Lower lobe of right lung (tissue), 2 donors: ENCODE data around the gene LRP1B. TPM values are rescaled to one million over a fixed set of nuclear protein-coding genes. Genes with fewer than 3 reads are reported as not detected.

Experiments
- ATAC-seq, 2 donors: fragments of 200-7000 bp; cut with Tn5 transposase; one replicate each; pipeline ENCODE4 v1.9.1; 2020 to 2022; ENCODE audit warnings: mild to moderate bottlenecking in 2 of 2, moderate library complexity in 2 of 2
- DNase-seq: peaks from one replicate; pipeline ENCODE4 v3.0.0-alpha.2; 2020
- H3K27ac ChIP-seq: fragments of 200-600 bp; one replicate; pipeline ENCODE4 v1.8.0; 2022
- H3K27me3 ChIP-seq: fragments of 200-600 bp; one replicate; pipeline ENCODE4 v1.8.0; 2022; ENCODE audit warnings: low read depth
- H3K36me3 ChIP-seq: fragments of 200-600 bp; one replicate; pipeline ENCODE4 v1.8.0; 2022; ENCODE audit warnings: mild to moderate bottlenecking
- H3K4me1 ChIP-seq: fragments of 200-600 bp; one replicate; pipeline ENCODE4 v1.8.0; 2022
- H3K4me3 ChIP-seq: fragments of 200-600 bp; one replicate; pipeline ENCODE4 v1.8.0; 2022; ENCODE audit warnings: mild to moderate bottlenecking
- H3K9me3 ChIP-seq: fragments of 200-600 bp; one replicate; pipeline ENCODE4 v1.8.0; 2022
- intact Hi-C: fragments of 100-400 bp; cut with DNase I; formaldehyde crosslinking; loops from one replicate; pipeline ENCODE4 v1.11.0; 2022
- total RNA-seq: library from RNA; stranded (reverse); fragmentation: NEBNext Ultra II Directional; extraction: Animal tissue kit (Norgen Biotek cat#: 25700); gene quantifications from one replicate; pipeline ENCODE4 v1.2.1, GENCODE V29; 2021
- TF ChIP-seq, protein P1 (sequence below): fragments of 200-600 bp; IDR thresholded peaks from one replicate; pipeline ENCODE4 v1.8.0; 2022; ENCODE audit warnings: antibody characterized with exemption, mild to moderate bottlenecking
- donor health status: DM: no; HTN: yes; CAD: no; lungs with severe emphysema.

The LRP1B gene
- total RNA-seq, 1 donor from 2014 or later, result 0.09 TPM

DNA sequence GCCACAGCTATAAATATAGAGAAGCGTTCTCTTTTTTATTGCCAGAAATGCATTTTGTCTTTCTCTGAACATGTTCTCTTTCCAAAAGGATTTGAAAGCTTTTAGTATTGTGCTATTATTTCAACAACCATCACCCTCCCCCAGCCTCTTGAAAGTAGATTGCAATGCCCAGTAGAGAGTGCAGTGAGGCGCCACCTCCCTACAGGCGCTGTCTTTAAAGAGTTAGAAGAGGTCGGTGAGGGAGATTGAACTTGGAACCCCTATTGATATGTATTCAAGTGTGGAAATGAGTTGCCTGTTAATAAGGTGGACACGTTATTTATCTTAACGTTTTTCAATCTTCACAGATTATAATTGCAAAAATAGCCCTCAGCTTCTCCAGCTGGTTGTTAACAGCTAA lies 360.3 kb downstream of the LRP1B start:
- no peaks in the 10 kb centered on the region for H3K27me3 ChIP-seq
- no peak for DNase-seq
- intact Hi-C loops, result no loop called here
- no peaks in the 10 kb centered on the region for H3K9me3 ChIP-seq
- no peak overlapping the region for H3K27ac ChIP-seq
- no peak overlapping the region for H3K4me3 ChIP-seq
- no peaks in the 10 kb centered on the region for H3K4me1 ChIP-seq
- ATAC-seq, result no peak
- no peaks in the 10 kb centered on the region for H3K36me3 ChIP-seq
- TF ChIP-seq, protein P1, sequence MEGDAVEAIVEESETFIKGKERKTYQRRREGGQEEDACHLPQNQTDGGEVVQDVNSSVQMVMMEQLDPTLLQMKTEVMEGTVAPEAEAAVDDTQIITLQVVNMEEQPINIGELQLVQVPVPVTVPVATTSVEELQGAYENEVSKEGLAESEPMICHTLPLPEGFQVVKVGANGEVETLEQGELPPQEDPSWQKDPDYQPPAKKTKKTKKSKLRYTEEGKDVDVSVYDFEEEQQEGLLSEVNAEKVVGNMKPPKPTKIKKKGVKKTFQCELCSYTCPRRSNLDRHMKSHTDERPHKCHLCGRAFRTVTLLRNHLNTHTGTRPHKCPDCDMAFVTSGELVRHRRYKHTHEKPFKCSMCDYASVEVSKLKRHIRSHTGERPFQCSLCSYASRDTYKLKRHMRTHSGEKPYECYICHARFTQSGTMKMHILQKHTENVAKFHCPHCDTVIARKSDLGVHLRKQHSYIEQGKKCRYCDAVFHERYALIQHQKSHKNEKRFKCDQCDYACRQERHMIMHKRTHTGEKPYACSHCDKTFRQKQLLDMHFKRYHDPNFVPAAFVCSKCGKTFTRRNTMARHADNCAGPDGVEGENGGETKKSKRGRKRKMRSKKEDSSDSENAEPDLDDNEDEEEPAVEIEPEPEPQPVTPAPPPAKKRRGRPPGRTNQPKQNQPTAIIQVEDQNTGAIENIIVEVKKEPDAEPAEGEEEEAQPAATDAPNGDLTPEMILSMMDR, result no peak

DNA sequence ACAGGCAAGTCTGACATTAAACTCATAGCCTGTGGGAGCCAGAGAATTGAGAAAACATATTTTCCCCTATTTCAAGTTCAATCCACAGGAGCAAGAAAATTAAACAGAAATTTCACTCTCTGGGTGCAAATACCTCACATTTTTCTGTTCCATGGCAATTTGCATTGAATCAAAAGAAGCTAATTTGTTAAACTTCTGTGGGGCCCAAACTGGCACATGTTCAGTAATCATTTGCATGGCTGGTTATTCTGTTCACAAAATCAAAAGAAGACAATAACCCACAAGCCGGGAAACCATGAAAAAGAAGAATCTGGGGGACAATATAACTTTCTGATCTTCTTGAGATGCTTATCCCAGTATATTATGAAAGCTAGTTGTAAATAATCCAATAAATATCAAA lies 363.1 kb downstream of the LRP1B start:
- H3K27ac ChIP-seq, result no peak overlapping the region
- no peak overlapping the region for H3K4me3 ChIP-seq
- intact Hi-C loops, result no loop called here
- TF ChIP-seq, protein P1, result no peak
- no peaks in the 10 kb centered on the region for H3K9me3 ChIP-seq
- no peaks in the 10 kb centered on the region for H3K27me3 ChIP-seq
- DNase-seq (no peak), ATAC-seq (no peak)
- H3K4me1 ChIP-seq, result no peaks in the 10 kb centered on the region
- no peaks in the 10 kb centered on the region for H3K36me3 ChIP-seq

DNA sequence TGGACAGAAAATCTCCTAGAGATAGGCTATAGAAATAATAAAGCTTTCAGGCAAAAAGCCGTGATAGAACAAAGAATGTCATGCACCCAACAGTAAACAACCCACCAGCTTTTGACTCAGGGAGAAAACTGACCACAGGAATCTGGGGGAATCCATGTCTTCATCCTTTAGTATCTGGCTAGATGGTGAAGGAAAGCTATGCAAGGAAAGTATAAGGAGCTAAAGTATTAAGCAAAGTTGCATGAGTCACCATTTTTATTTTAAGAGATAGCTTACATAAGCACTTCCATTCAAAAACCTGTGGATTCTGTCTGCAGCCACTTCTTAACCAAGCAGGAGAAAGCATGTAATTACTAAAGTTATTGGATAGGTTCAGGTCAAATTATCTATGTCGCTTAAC lies 363.8 kb downstream of the LRP1B start:
- no peaks in the 10 kb centered on the region for H3K36me3 ChIP-seq
- no peak overlapping the region for H3K4me3 ChIP-seq
- H3K4me1 ChIP-seq, result no peaks in the 10 kb centered on the region
- TF ChIP-seq, protein P1, result no peak
- no peaks in the 10 kb centered on the region for H3K9me3 ChIP-seq
- intact Hi-C loops, result no loop called here
- no peaks in the 10 kb centered on the region for H3K27me3 ChIP-seq
- no peak for DNase-seq
- H3K27ac ChIP-seq, result no peak overlapping the region
- ATAC-seq, result no peak

DNA sequence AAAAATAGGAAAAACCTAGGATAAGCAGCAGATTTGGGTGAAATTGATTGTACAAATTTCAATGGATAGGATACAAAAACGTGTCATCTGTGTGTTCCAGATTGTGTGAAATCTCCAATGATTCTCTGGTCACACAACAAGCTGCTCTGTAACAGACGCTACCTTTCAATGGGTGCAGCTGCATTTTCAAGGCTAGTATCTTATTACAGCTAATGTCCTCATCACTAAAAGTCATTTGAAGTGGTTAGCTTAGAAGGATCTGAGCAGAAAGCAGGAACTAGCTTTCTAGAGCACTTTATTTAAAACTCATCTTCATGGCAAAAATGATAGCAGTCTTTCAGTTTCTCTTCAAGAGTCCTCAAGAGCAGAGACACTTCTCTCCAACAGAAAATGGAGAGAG lies 364.6 kb downstream of the LRP1B start:
- DNase-seq (no peak), ATAC-seq (no peak)
- H3K4me3 ChIP-seq, result no peak overlapping the region
- intact Hi-C loops, result no loop called here
- no peaks in the 10 kb centered on the region for H3K4me1 ChIP-seq
- TF ChIP-seq, protein P1, result no peak
- no peaks in the 10 kb centered on the region for H3K36me3 ChIP-seq
- H3K27me3 ChIP-seq, result no peaks in the 10 kb centered on the region
- H3K9me3 ChIP-seq, result no peaks in the 10 kb centered on the region
- H3K27ac ChIP-seq, result no peak overlapping the region

DNA sequence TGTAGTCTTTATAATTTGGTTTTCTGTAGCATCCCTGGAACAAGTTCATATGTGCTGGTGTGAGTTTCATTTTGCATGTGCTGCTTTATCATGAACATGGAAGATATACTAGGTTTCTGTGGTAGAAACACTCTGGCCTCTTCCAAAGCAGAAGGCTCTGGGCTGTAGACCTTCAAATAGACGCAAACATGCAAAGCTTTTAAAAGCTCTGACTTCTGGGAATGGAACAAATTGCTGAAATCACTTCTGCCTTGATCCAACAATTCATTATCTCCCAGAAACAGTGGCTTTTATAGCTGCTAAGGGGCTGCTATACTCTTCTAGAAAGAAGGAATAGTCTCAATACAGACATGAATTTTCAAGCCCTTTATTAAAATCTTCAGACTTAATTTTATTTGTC lies 382.2 kb downstream of the LRP1B start:
- Histone ChIP-seq H3K4me1 (no peaks in the 10 kb centered on the region), H3K27me3 (no peaks in the 10 kb centered on the region), H3K27ac (no peak overlapping the region), H3K9me3 (no peaks in the 10 kb centered on the region), H3K36me3 (no peaks in the 10 kb centered on the region), H3K4me3 (no peak overlapping the region)
- intact Hi-C loops, result no loop called here
- no peak for DNase-seq
- TF ChIP-seq, protein P1, result no peak
- ATAC-seq, result no peak

DNA sequence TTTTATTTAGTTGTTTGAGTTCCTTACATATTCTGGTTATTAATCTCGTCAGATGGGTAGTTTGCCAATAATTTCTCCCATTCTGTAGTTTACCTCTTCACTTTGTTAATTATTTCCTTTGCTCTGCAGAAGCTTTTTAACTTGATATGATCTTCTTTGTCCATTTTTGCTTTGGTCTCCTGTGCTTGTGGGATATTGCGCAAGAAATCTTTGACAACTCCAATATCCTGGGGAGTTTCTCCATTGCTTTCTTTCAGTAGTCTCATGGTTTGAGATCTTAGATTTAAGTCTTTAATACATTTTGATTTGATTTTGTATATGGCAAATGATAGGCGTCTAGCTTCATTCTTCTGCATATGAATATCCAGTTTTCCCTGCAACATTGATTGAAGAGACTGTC lies 389.2 kb downstream of the LRP1B start:
- no peak overlapping the region for H3K27ac ChIP-seq
- intact Hi-C loops, result no loop called here

More for the DNA sequence above, 389.2 kb downstream of the LRP1B start:
- ATAC-seq (no peak), DNase-seq (no peak)
- Histone ChIP-seq H3K4me1 (no peaks in the 10 kb centered on the region), H3K36me3 (no peaks in the 10 kb centered on the region), H3K4me3 (no peak overlapping the region), H3K9me3 (no peaks in the 10 kb centered on the region), H3K27me3 (no peaks in the 10 kb centered on the region)
- TF ChIP-seq, protein P1, result no peak
